AG09319 (cell line): Measurements from ENCODE around the gene LRRC38.

ENCODE experiments used
- DNase-seq: peaks from one replicate; pipeline ENCODE4 v3.0.0-alpha.2; 2010; ENCODE audit warnings: low read depth; ENCODE audit errors: extremely low read depth
- CTCF ChIP-seq: IDR thresholded peaks from 2 replicates; pipeline ENCODE4 v1.5.1; 2011; ENCODE audit warnings: low read depth, mild to moderate bottlenecking, inconsistent platforms, low read length, moderate library complexity

The LRRC38 gene

GRCh38 chr1:13517193-13517812, 3.5 kb upstream of the LRRC38 start:
- no peak; the same call in none of the 2 replicates for TF ChIP-seq CTCF
- no peak for DNase-seq

GRCh38 chr1:13516606-13517005, 2.8 kb upstream of the LRRC38 start:
- no peak for DNase-seq
- TF ChIP-seq CTCF = no peak

- no peak for DNase-seq
- no peak for TF ChIP-seq CTCF
Observed at GRCh38 chr1:13514821-13515220, 1.0 kb upstream of the LRRC38 start.

- TF ChIP-seq CTCF = no peak
- DNase-seq = no peak
Observed at GRCh38 chr1:13513063-13513894, 524 bp downstream of the LRRC38 start.

GRCh38 chr1:13512472-13512871, 1.3 kb downstream of the LRRC38 start:
- TF ChIP-seq CTCF = no peak

GRCh38 chr1:13510499-13510898, 3.3 kb downstream of the LRRC38 start:
- no peak for DNase-seq
- no peak for TF ChIP-seq CTCF

More at GRCh38 chr1:13512472-13512871, 1.3 kb downstream of the LRRC38 start:
- no peak for DNase-seq

- TF ChIP-seq CTCF = no peak
- no peak for DNase-seq
Observed at GRCh38 chr1:13507075-13507474, 6.7 kb downstream of the LRRC38 start.
